SK-N-DZ (cell line): ENCODE data around the gene MCCC1. TPM values are rescaled to one million over a fixed set of nuclear protein-coding genes. Genes with fewer than 3 reads are reported as not detected.
"Not testable (repeated sequence)": the region's sequence is repeated elsewhere in the genome, so short reads cannot be mapped to it uniquely, and the experiment has no call there.

Experiments
- DNase-seq: peaks from one replicate; pipeline ENCODE4 v3.0.0-alpha.2; 2015; ENCODE audit warnings: low spot score
- polyA plus RNA-seq, 2 experiments: library from polyadenylated mRNA; depleted of rRNA; stranded (reverse); fragments of >200 nt; gene quantifications; 2 replicates each; pipeline ENCODE4 v1.2.3, GENCODE V29; 2014

MCCC1 gene
- 25.1 and 29.0 TPM in 2 replicates for polyA plus RNA-seq (2014; cell fraction: cytosol; rRNA removed)
- 26.4 and 39.8 TPM in 2 replicates for polyA plus RNA-seq (2014; cell fraction: nucleus; rRNA removed)

GRCh38 chr3:183099026-183099837 lies at the start of gene MCCC1:
Gene MCCC1 (minus strand): TSS chr3:183099496. CDS start chr3:183099440, 56 bp downstream.
- DNase-seq = peak; percentile 100

GRCh38 chr3:183148056-183148455 lies 48.8 kb upstream of the MCCC1 start:
- no peak for DNase-seq

- DNase-seq = no peak
Measured at GRCh38 chr3:183144363-183144762, 45.1 kb upstream of the MCCC1 start.

GRCh38 chr3:183142199-183142598 lies 42.9 kb upstream of the MCCC1 start:
- no peak for DNase-seq

- no peak for DNase-seq
Measured at GRCh38 chr3:183134844-183135243, 35.5 kb upstream of the MCCC1 start.

- DNase-seq = no peak
Measured at GRCh38 chr3:183132409-183132808, 33.1 kb upstream of the MCCC1 start.

- no peak for DNase-seq
Measured at GRCh38 chr3:183131735-183132134, 32.4 kb upstream of the MCCC1 start.

- no peak for DNase-seq
Measured at GRCh38 chr3:183131186-183131725, 32.0 kb upstream of the MCCC1 start.

GRCh38 chr3:183129243-183129642 lies 29.9 kb upstream of the MCCC1 start:
- no peak for DNase-seq

- DNase-seq = no peak
Measured at GRCh38 chr3:183128709-183129108, 29.4 kb upstream of the MCCC1 start.

- DNase-seq = no peak
Measured at GRCh38 chr3:183123891-183124290, 24.6 kb upstream of the MCCC1 start.

- peak; percentile 58 for DNase-seq
Measured at GRCh38 chr3:183122257-183122932, 23.1 kb upstream of the MCCC1 start.

GRCh38 chr3:183120538-183121215 lies 21.4 kb upstream of the MCCC1 start:
- DNase-seq = no peak

- DNase-seq = no peak
Measured at GRCh38 chr3:183117056-183117455, 17.8 kb upstream of the MCCC1 start.

- peak; percentile 97 for DNase-seq
Measured at GRCh38 chr3:183116025-183116614, 16.8 kb upstream of the MCCC1 start.

GRCh38 chr3:183114384-183115178 lies 15.3 kb upstream of the MCCC1 start:
- peak; percentile 69 for DNase-seq

GRCh38 chr3:183109847-183110246 lies 10.6 kb upstream of the MCCC1 start:
- DNase-seq = not testable (repeated sequence)

- no peak for DNase-seq
Measured at GRCh38 chr3:183108470-183108869, 9.2 kb upstream of the MCCC1 start.

GRCh38 chr3:183108001-183108449 lies 8.7 kb upstream of the MCCC1 start:
- DNase-seq = peak; percentile 89

- not testable (repeated sequence) for DNase-seq
Measured at GRCh38 chr3:183107372-183107771, 8.1 kb upstream of the MCCC1 start.

GRCh38 chr3:183106635-183107034 lies 7.3 kb upstream of the MCCC1 start:
- DNase-seq = no peak
